ENCODE measurements around the gene SMAD7.

Gene SMAD7

GRCh38 chr18:48893608-48894600, 56.9 kb downstream of the SMAD7 start:
- no peak for DNase-seq

GRCh38 chr18:48893061-48893607, 57.6 kb downstream of the SMAD7 start:
- DNase-seq = no peak

DNA sequence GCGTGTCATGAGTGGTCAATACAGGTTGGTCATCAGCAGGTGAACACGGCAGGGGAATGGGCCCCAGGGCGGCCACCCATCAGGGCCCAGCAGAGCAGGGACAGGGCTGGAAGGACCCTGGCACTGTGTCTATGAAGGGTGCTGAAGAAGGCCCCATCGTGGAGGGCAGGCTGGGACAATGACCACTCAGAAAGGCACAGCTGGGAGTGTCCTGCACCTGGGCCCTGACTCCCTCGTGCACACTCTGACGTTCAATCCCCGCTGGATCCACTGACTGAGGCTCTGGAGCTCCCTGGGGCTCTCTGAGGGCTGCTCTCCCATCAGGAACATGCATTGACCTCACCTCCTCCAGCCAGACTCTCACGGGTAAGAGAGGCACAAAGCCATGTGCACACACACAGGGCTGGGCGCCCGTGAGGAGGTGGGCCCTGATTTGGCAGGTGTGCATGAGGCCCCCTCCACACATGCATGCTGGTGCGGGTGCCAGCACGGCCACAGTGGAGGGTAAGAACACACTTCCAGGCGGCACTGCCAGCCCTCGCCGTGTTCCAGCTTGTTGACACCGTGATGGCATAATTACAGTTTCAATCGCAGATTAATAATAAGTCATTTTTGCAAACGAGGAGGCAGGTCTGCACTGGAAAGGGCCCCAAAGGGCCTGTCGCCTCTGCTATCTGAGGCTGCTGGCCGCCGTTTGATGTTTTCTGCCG, 58.5 kb downstream of the SMAD7 start:
- DNase-seq = no peak

DNA sequence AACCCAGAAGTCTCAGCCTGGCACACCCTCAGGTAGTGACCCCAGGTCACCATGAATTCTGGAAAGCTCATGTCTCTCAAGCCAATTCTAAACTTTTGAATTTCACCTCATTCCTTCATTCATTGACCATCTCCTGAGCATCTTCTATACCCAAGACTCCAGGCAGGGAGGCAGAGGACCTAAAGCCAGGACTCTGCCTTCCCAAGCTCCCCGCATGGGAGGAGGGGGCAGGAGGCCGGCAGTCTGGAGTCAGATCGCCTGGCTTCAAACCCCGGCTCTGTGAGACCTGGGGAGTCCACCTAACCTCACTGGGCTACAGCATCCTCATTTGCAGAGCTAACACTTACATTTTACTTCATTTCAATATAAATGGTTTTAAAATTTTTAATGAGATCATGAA, 59.0 kb downstream of the SMAD7 start:
- DNase-seq = no peak

DNA sequence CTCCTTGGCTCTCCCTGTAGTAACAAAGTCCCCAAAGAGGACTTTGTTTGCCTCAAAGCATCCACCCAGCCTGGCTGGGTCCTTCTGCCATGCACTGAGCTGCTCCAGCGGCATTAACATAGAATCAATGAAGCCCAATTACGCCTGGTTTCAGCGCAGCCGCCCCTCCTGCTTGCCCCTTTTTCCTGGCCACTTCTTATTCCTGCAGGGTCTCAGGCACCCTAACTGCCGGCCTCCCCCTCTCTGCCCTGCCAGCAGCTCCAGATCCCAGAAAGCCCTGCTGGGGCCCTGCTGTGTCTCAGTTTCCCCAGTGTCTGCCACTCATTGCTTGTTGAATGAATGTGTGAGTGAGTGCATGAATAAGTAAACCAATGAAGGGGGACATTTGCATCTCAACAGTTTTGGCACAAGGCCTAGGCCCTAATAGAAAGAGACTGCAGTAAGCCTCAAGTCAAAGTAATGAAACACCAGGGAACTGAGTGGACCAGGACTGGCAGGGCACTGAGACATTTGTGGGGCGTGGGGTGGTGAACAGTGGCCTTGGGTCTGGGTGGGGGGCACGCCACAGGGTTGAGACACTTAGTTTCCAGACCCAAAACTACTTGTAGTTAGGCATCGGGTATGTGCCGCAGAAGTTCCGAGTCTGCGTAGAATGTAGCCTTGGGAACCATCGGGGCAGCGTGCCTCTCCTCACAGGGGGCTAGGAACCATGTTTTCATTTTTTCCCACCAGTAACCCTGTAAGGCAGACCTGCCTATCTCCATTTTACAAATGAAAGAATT, 60.6 kb downstream of the SMAD7 start:
- DNase-seq = no peak

DNA sequence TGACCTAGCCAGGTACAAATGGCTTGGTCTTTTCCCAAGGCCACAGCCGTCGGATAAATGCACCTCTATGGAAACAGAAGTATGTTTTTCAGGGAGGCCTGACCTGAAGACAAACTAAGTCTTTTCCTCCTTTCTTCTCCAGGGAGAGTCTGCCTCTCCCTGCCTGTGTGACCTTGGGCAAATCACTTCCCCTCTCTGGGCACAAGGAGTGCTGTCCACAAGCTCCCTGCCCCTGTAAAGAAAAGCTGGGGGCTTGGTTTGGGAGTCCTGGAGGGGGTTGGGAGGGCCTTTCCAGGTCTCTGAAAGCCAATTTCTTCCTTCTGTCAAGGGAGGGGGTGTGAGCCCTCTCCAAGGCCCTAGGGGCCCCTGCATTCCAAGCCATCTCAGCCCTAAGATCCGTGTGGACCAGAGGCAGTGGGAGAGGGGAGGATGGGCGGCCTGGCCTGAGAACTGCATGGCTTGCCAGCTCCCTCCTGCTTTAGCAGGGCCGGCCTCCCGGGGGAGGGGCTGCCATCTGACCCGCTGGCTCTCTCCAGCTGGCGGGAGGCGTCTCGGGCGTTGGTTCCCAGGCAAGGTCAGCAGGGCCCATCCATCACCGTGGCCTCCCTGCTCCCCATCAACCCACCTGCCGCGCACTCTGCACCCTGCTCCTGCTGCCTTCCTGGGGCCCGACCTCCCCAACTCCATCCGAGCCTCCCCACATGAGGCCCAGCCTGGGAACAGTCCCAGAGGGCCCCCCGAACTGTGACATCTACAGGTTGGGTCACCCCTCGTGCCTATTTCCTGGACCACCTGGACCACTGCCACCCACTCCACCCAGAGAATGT, 61.4 kb downstream of the SMAD7 start:
- DNase-seq = no peak

DNA sequence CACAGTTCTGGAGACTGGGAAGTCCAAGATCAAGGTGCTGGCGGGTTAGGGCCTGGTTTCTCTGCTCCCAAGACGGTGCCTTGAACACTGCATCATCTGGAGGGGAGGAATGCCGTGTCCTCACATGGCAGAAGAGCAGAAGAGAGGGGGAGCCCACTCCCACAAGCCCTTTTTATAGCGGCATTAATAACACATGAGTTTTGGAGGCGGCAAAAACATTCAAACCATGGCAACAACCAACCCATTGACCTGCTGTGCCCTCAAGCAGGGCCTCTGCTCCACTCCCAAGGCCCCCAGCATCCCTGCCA, 62.0 kb downstream of the SMAD7 start:
- DNase-seq = no peak

DNA sequence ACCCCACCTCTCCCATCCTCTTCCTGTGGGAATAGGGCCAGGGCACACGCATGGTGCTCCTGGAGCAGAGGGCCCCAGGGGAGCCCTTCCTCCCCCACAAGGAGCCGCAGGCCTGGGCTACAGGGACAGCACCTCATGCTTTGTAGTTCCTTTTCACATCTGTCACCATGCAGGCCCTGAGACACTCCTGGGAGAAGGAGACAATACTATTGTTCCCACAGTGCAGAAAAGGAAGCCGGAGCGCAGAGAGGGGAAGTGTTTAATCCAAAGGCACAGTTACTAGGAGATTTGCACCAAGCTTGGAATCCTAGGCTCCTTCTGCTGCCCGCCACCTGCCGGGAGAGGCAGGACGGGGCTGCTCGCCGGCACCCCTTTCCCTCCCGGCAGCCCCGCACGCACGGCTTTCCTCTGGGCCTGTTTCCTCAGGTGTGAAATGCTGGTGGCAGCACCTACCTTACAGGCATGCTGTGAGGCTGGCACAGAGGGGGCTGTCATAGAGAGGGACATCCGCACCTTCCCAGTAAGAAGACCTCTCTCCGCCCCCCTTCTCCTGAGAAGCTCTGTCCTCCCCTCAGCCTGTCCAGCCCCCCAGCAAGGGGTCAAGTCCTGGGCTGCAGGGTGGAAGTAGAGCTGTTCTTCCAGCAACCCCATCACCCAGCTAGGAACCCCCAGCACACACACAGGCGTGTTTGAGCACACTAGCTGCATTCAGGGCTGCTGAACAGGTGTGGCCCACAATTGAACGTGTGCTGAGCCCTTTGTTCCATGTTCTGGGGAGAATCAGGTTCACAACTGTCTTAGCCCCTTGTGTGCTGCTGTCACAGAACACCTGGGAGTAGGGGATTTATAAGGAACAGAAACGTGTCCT, 62.6 kb downstream of the SMAD7 start:
- no peak for DNase-seq

- DNase-seq = no peak
Measured at GRCh38 chr18:48887294-48887904, 63.4 kb downstream of the SMAD7 start.

DNA sequence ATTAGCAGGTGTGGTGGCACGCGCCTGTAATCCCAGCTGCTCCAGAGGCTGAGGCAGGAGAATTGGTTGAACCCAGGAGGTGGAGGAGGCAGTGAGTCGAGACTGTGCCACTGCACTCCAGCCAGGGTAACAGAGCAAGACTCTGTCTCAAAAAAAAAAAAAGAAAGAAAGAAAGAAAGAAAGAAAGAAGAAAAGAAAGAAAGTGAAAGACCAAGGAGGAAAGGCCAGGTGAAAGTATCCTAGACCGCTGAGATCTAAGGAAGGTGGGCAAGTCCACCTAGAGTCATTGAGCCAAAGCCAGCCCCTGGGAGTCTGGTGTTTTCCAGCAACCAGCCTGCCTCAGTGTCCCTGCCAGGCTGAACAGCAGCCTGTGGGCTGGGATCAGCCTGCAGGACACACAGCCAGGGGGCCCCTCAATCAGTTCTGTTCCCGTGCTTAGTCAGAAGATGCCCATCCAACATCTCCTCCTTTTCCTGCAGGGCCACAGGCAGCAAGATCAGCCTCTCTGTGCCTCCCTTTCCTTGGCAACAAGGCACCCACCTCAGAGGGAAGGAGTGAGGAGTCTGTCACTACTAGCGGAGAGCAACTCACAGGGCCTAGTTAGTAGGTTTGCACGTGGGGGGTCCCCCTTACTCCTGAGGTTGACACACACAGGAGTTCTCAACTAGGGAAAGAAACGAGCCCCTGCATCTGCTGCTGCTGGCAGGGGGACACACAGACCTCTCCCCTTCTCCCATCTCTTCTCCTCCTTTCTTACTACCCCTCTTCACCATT, 64.1 kb downstream of the SMAD7 start:
- no peak for DNase-seq

GRCh38 chr18:48885924-48886400, 64.8 kb downstream of the SMAD7 start:
- no peak for DNase-seq

DNA sequence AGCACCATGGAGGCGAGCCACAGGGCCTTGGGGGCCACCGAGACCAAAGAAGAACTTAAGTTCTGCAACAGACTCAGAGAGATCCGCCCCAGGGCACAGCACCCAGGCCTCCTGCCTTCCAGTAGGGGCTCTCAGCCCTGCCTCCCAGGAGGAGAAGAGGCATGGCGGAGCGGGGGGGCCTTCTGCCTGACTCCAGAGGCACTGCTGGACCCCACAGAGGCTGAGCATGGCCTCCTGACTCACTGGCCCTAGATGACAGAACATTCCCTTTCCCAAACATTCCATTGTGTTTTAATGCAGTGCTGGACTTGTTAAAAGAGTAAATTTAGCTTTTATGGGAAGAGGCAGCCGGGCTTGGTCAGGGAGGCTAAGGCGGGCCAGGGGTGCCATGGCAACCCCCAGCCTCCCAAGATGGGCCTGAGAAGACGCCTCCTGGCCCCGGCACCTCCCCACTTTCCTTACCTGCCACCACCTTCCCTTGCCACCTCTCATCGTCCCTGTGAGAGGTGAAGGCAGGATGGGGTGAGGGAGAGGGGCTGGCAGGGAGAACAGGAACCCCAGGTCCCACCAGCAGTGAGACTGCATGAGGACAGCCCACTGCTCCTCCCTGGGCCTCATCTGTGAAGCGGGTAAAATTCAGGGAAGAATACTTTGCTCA, 65.4 kb downstream of the SMAD7 start:
- DNase-seq = no peak

GRCh38 chr18:48884771-48885170, 66.0 kb downstream of the SMAD7 start:
- DNase-seq = no peak

- DNase-seq = no peak
Measured at GRCh38 chr18:48884306-48884705, 66.5 kb downstream of the SMAD7 start.

- no peak for DNase-seq
Measured at GRCh38 chr18:48882379-48882778, 68.4 kb downstream of the SMAD7 start.

- no peak for DNase-seq
Measured at GRCh38 chr18:48880931-48881330, 69.8 kb downstream of the SMAD7 start.

GRCh38 chr18:48879008-48879431, 71.7 kb downstream of the SMAD7 start:
- DNase-seq = no peak

GRCh38 chr18:48878471-48878870, 72.3 kb downstream of the SMAD7 start:
- no peak for DNase-seq

DNA sequence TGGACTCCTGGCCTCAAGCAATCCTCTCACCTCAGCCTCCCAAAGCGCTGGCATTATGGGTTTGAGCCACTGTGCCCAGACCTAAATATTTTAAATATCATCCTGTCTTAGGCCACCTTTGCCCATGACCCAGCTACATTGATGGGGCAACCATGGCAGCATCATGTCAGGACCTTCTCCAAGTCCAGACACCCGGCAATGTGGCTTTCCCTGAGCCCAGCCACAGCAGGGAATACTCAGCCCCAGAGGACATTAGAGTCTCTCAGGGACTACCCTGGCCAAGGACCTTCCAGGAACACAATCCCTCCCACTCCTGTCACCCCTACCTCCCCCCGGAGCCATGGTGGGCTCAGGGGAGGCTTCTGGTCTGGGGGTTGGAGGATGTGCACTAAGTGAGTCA, 72.8 kb downstream of the SMAD7 start:
- no peak for DNase-seq

Measured in SW 1271 (cell line).